ENCODE measurements around the gene ATP2A1. TPM values are rescaled to one million over a fixed set of nuclear protein-coding genes. Genes with fewer than 3 reads are reported as not detected.
A peak's percentile ranks its signal among the peaks of the same experiment; 100 is the strongest.

Gene ATP2A1
- total RNA-seq (2021) (8.3 and 10.7 TPM in 2 replicates), Bru-seq, nascent RNA (percentile 35 among the genes with signal in this experiment), BruChase-seq, experiment 1, labeled RNA remaining after a 2-hour chase (percentile 40 among the genes with signal in this experiment), BruChase-seq, experiment 2, labeled RNA remaining after a 6-hour chase (percentile 45 among the genes with signal in this experiment)
- long read RNA-seq, partial matches to known transcripts: 1 of 6 reads
- long read RNA-seq, other reads (novel, unspliced or antisense): 5 of 6 reads

DNA sequence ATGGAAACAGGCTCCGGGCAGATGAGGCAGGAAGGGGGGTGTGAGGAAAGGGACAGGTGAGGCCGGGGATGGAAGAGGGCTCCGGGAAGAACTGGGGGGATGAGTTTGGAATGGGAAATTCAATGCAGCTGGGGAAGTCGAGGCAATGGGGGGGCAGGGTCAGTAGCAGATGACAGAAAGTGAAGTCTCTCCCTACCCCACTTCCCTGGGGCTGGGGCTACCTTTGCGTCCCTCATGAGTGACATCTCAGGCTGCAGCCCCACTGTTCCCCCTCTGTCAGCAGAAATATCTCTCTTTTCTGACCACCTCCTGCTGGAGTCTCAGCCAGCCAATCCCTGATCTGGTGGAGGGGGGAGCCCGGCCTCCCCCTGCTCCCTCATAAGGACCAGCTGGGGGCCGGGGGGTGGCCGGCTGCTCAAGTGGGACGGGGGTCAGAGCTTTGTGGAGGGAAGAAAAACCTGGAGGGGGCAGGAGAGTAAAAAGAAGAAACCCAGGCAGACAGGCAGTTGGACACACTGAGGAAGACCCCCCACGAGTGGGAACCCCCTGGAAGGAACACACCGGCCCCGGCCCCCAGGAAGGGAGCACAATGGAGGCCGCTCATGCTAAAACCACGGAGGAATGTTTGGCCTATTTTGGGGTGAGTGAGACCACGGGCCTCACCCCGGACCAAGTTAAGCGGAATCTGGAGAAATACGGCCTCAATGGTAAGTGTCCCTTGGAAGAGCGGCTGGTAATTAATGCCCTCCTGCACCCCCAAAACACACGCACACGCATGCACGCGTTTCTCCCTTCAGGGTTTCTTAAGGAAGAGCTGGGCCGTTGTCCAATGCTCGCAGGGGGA lies at the start of gene ATP2A1:
TSS of gene ATP2A1 (plus strand) at position 406 of the 844 bp plus-strand sequence. CDS start at position 590, 184 bp downstream.
- intact Hi-C loops (cut with micrococcal nuclease; ENCODE audit: unreplicated experiment): loop anchor here (5.0 kb wide), 1 partner anchor 69 kb away; no protein-coding TSS in a partner anchor
- no peaks in the 10 kb centered on the region for H3K9me3 ChIP-seq (ENCODE audit: insufficient read depth, low read depth)
- peak within 1 kb of the TSS; percentile 88 for H2AFZ ChIP-seq
- H3K27me3 ChIP-seq (ENCODE audit: insufficient read depth, low read depth): no peaks in the 10 kb centered on the region
- peak within 1 kb of the TSS; percentile 71 for H3K4me3 ChIP-seq
- POLR2A ChIA-PET (ENCODE audit: unreplicated experiment): no interaction called here
- no peaks in the 10 kb centered on the region for H3K36me3 ChIP-seq (ENCODE audit: low read depth)
- H3K27ac ChIP-seq: no peak within 1 kb of the TSS
- no peak for DNase-seq
- no peaks in the 10 kb centered on the region; the same call in 1 of the 2 replicates for H4K20me1 ChIP-seq (ENCODE audit: insufficient read depth)
- CTCF ChIA-PET: interaction anchor here (0.7 kb wide), 1 partner anchor 69 kb away, joined by 3 read pairs; no protein-coding TSS in a partner anchor
- H3K4me1 ChIP-seq (replicated peaks; ENCODE audit: insufficient read depth): peaks cover 6% of the 10 kb centered on the region; the same call in 1 of the 2 replicates
- TF ChIP-seq, protein P1, sequence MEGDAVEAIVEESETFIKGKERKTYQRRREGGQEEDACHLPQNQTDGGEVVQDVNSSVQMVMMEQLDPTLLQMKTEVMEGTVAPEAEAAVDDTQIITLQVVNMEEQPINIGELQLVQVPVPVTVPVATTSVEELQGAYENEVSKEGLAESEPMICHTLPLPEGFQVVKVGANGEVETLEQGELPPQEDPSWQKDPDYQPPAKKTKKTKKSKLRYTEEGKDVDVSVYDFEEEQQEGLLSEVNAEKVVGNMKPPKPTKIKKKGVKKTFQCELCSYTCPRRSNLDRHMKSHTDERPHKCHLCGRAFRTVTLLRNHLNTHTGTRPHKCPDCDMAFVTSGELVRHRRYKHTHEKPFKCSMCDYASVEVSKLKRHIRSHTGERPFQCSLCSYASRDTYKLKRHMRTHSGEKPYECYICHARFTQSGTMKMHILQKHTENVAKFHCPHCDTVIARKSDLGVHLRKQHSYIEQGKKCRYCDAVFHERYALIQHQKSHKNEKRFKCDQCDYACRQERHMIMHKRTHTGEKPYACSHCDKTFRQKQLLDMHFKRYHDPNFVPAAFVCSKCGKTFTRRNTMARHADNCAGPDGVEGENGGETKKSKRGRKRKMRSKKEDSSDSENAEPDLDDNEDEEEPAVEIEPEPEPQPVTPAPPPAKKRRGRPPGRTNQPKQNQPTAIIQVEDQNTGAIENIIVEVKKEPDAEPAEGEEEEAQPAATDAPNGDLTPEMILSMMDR (conservative IDR thresholded peaks at IDR 0.05): no peak
- no peak for TF ChIP-seq EZH2 (IDR thresholded peaks at IDR 0.05; ENCODE audit: low read depth)
- H3F3A ChIP-seq (ENCODE audit: insufficient read depth, low read depth): peaks cover 17% of the 10 kb centered on the region; the same call in 1 of the 2 replicates
- H3K4me2 ChIP-seq: peak within 1 kb of the TSS; percentile 98
- no peaks in the 10 kb centered on the region for H3K9me2 ChIP-seq (ENCODE audit: insufficient read depth)
- H3K79me2 ChIP-seq (ENCODE audit: low read depth): no peaks in the 10 kb centered on the region
- no TSS peak for BruUV-seq (replicated peaks)

DNA sequence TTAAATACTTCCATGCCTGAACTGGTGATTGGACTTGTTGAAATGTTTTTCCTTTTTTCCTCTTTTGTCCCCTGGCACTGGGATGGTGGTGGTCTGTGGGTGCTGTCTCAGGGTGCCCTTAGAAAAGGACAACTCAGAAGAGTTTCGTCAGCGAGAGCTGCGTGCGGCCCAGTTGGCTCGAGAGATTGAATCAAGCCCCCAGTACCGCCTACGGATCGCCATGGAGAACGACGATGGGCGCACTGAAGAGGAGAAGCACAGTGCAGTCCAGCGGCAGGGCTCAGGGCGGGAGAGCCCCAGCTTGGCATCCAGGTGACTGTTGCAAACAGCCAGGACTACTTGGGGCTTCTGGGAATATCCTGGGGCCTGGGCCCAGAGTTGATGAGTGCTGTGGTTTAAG lies 48.5 kb upstream of the ATP2A1 start:
- Histone ChIP-seq H3K4me2 (no peak overlapping the region), H3K4me3 (no peak overlapping the region), H3K36me3 (ENCODE audit: low read depth) (peaks cover 95% of the 10 kb centered on the region), H3F3A (ENCODE audit: insufficient read depth, low read depth) (peaks cover 96% of the 10 kb centered on the region), H3K9me3 (ENCODE audit: insufficient read depth, low read depth) (no peaks in the 10 kb centered on the region), H3K27ac (no peak overlapping the region), H3K4me1 (replicated peaks; ENCODE audit: insufficient read depth) (peaks cover 13% of the 10 kb centered on the region), H4K20me1 (ENCODE audit: insufficient read depth) (peaks cover 96% of the 10 kb centered on the region), H3K79me2 (ENCODE audit: low read depth) (peaks cover 65% of the 10 kb centered on the region), H3K27me3 (ENCODE audit: insufficient read depth, low read depth) (no peaks in the 10 kb centered on the region), H3K9me2 (ENCODE audit: insufficient read depth) (no peaks in the 10 kb centered on the region), H2AFZ (no peak overlapping the region)
- intact Hi-C loops (cut with micrococcal nuclease; ENCODE audit: unreplicated experiment): no loop called here
- BruUV-seq (replicated peaks): no TSS peak
- POLR2A ChIA-PET (ENCODE audit: unreplicated experiment): no interaction called here
- no peak for TF ChIP-seq EZH2 (IDR thresholded peaks at IDR 0.05; ENCODE audit: low read depth)
- TF ChIP-seq, protein P1 (conservative IDR thresholded peaks at IDR 0.05): no peak
- DNase-seq: no peak
- CTCF ChIA-PET: no interaction called here

DNA sequence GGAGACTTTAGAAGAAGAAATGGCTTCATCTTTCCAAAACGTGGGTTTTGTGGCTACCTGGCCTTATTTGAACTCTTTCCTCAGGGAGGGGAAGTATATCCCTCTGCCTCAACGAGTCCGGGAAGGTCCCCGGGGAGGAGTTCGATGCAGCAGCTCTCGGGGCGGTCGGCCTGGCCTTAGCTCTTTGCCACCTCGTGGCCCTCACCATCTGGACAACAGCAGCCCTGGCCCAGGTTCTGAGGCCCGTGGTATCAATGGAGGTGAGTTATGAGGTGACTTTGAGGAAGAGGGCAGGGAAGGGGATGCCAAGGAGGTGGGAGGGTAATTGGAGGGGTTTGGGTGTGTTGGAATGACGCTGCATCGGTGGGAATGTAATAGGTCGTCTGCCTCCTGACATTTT lies 47.8 kb upstream of the ATP2A1 start:
- Histone ChIP-seq H3K9me2 (ENCODE audit: insufficient read depth) (no peaks in the 10 kb centered on the region), H3K27ac (no peak overlapping the region), H3K4me2 (no peak overlapping the region), H4K20me1 (ENCODE audit: insufficient read depth) (peaks cover 96% of the 10 kb centered on the region), H2AFZ (no peak overlapping the region), H3F3A (ENCODE audit: insufficient read depth, low read depth) (peaks cover 96% of the 10 kb centered on the region), H3K4me3 (no peak overlapping the region), H3K36me3 (ENCODE audit: low read depth) (peaks cover 91% of the 10 kb centered on the region), H3K9me3 (ENCODE audit: insufficient read depth, low read depth) (no peaks in the 10 kb centered on the region), H3K4me1 (replicated peaks; ENCODE audit: insufficient read depth) (peaks cover 6% of the 10 kb centered on the region), H3K79me2 (ENCODE audit: low read depth) (peaks cover 57% of the 10 kb centered on the region), H3K27me3 (ENCODE audit: insufficient read depth, low read depth) (no peaks in the 10 kb centered on the region)
- ChIA-PET POLR2A (ENCODE audit: unreplicated experiment) (no interaction called here), CTCF (no interaction called here)
- no TSS peak for BruUV-seq (replicated peaks)
- no peak for DNase-seq
- intact Hi-C loops (cut with micrococcal nuclease; ENCODE audit: unreplicated experiment): no loop called here
- TF ChIP-seq, protein P1 (conservative IDR thresholded peaks at IDR 0.05): no peak
- TF ChIP-seq EZH2 (IDR thresholded peaks at IDR 0.05; ENCODE audit: low read depth): no peak
